Activated naive CD4-positive, alpha-beta T cell treated with anti-CD3 and anti-CD28 coated beads, Interleukin-2, amount 50 U/mL, for 24 hours (primary cell): ENCODE results near the gene CASP4.
"Not testable (repeated sequence)": the region's sequence is repeated elsewhere in the genome, so short reads cannot be mapped to it uniquely, and the experiment has no call there.

Experiments
- H3K27ac Mint-ChIP-seq: one replicate; pipeline ENCODE4 v1.8.0; 2021; ENCODE audit warnings: mild to moderate bottlenecking, mixed read lengths
- H3K27me3 Mint-ChIP-seq: one replicate; pipeline ENCODE4 v1.8.0; 2021; ENCODE audit warnings: mixed read lengths
- H3K36me3 Mint-ChIP-seq: one replicate; pipeline ENCODE4 v1.8.0; 2021; ENCODE audit warnings: mixed read lengths
- H3K4me1 Mint-ChIP-seq: one replicate; pipeline ENCODE4 v1.8.0; 2021; ENCODE audit warnings: mixed read lengths
- H3K4me3 Mint-ChIP-seq: one replicate; pipeline ENCODE4 v1.8.0; 2021; ENCODE audit warnings: mild to moderate bottlenecking, mixed read lengths
- H3K9me3 Mint-ChIP-seq: one replicate; pipeline ENCODE4 v1.8.0; 2021; ENCODE audit warnings: mixed read lengths

CASP4 gene

GRCh38 chr11:104968355-104968855, at the start of gene CASP4:
TSS of gene CASP4 (minus strand) at chr11:104968574. CDS start at chr11:104968525, 49 bp downstream.
- Mint-ChIP-seq H3K4me3 (peak within 1 kb of the TSS; percentile 96), H3K9me3 (no peaks in the 10 kb centered on the region), H3K4me1 (peaks cover 47% of the 10 kb centered on the region), H3K27ac (peak within 1 kb of the TSS; percentile 98), H3K36me3 (peaks cover 14% of the 10 kb centered on the region), H3K27me3 (no peaks in the 10 kb centered on the region)

- H3K9me3 Mint-ChIP-seq = no peaks in the 10 kb centered on the region
- no peak overlapping the region for H3K27ac Mint-ChIP-seq
- no peaks in the 10 kb centered on the region for H3K27me3 Mint-ChIP-seq
- H3K36me3 Mint-ChIP-seq = no peaks in the 10 kb centered on the region
- no peak overlapping the region for H3K4me3 Mint-ChIP-seq
- H3K4me1 Mint-ChIP-seq = no peaks in the 10 kb centered on the region
Observed at GRCh38 chr11:105007463-105007862, 39.1 kb upstream of the CASP4 start.

GRCh38 chr11:105005451-105005845, 37.1 kb upstream of the CASP4 start:
- H3K4me1 Mint-ChIP-seq = peaks cover 7% of the 10 kb centered on the region
- H3K4me3 Mint-ChIP-seq = no peak overlapping the region
- H3K9me3 Mint-ChIP-seq = no peaks in the 10 kb centered on the region

DNA sequence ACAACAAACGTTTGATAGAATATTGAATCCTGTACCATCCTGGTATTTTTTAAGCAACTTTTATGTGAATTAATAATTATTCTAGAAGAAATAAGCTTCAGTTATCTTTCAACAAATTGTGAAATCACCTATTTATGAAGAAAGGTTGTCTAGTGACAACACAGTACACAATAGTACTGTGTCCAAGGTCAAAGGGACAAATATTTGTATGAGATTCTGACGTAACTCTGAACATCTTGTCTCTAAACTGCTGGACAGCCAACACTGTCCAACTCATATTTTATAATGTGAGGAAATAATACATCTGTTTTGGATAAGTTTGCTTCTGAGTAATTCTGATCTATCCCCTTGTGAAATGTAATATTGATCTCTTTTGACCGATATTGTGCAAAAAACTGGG, 35.6 kb upstream of the CASP4 start:
- Mint-ChIP-seq H3K36me3 (no peaks in the 10 kb centered on the region), H3K27ac (no peak overlapping the region), H3K9me3 (no peaks in the 10 kb centered on the region), H3K4me1 (peaks cover 7% of the 10 kb centered on the region), H3K4me3 (no peak overlapping the region), H3K27me3 (no peaks in the 10 kb centered on the region)

More at GRCh38 chr11:105005451-105005845, 37.1 kb upstream of the CASP4 start:
- Mint-ChIP-seq H3K36me3 (no peaks in the 10 kb centered on the region), H3K27ac (no peak overlapping the region), H3K27me3 (no peaks in the 10 kb centered on the region)

DNA sequence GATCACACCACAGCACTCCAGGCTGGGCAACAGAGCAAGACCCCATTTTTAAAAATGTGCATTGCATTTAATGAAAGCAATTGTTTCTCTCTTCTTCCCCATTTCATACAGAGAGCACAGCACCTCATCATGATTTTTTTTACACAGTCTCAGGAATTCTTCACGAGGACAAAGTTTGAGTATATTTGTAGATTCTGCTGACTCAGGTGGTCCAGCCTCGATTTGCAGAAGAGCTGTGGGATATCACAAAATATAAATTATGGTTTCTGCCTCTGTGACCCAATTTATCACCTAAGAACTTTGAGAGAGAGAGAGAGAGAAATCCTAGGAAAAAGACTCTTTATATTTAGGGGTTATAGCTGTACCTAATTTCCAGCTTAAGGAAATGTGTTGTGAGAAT, 34.8 kb upstream of the CASP4 start:
- Mint-ChIP-seq H3K27me3 (no peaks in the 10 kb centered on the region), H3K4me3 (no peak overlapping the region), H3K36me3 (no peaks in the 10 kb centered on the region), H3K27ac (no peak overlapping the region), H3K9me3 (no peaks in the 10 kb centered on the region), H3K4me1 (peaks cover 7% of the 10 kb centered on the region)

DNA sequence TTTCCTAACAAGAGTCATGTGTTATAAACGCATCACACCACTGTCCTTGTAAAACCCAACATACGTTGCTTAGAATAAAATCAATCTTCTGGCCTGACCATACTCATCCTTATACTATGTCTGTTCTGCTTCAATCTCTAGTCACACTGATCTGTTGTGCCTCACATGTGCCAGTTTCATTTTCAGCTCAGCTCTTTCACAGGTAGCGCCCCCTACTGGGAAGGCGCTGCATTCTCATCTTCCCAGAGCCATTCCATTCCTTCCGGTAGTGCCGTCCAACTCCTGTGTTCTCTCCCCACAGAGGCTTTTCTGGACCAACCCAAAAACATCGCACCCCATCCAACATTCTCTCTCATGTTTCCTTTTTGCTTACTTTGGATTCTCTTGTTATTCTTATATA, 32.4 kb upstream of the CASP4 start:
- no peak overlapping the region for H3K4me3 Mint-ChIP-seq

GRCh38 chr11:105000167-105000566, 31.8 kb upstream of the CASP4 start:
- Mint-ChIP-seq H3K27me3 (no peaks in the 10 kb centered on the region), H3K4me3 (no peak overlapping the region), H3K4me1 (peaks cover 10% of the 10 kb centered on the region), H3K9me3 (no peaks in the 10 kb centered on the region), H3K27ac (no peak overlapping the region), H3K36me3 (no peaks in the 10 kb centered on the region)

More for the DNA sequence above, 32.4 kb upstream of the CASP4 start:
- H3K9me3 Mint-ChIP-seq = no peaks in the 10 kb centered on the region
- no peak overlapping the region for H3K27ac Mint-ChIP-seq
- H3K36me3 Mint-ChIP-seq = no peaks in the 10 kb centered on the region
- H3K4me1 Mint-ChIP-seq = peaks cover 7% of the 10 kb centered on the region
- H3K27me3 Mint-ChIP-seq = no peaks in the 10 kb centered on the region

GRCh38 chr11:104999721-105000120, 31.3 kb upstream of the CASP4 start:
- Mint-ChIP-seq H3K4me1 (peaks cover 12% of the 10 kb centered on the region), H3K4me3 (no peak overlapping the region), H3K27ac (no peak overlapping the region), H3K9me3 (no peaks in the 10 kb centered on the region), H3K36me3 (no peaks in the 10 kb centered on the region), H3K27me3 (no peaks in the 10 kb centered on the region)

DNA sequence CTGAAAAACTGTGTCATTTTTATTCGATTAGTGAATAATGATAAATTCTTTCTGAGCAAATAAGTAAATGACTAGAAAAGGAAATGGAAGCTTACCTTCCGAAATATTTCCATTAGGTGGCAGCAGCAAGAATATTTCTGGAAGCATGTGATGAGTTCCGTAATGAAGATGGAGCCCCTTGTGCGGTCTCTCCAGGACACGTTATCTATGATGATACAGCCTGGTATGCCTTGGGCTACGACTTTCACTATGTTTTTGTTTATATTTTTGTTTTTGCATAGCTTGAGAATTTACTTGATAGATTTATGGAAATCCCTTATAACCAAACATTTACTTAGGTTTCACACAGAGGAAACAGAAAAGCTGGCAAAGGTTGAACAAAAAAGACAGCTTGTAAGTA, 28.9 kb upstream of the CASP4 start:
- H3K36me3 Mint-ChIP-seq = no peaks in the 10 kb centered on the region
- no peak overlapping the region for H3K27ac Mint-ChIP-seq
- no peaks in the 10 kb centered on the region for H3K27me3 Mint-ChIP-seq
- no peak overlapping the region for H3K4me3 Mint-ChIP-seq
- H3K9me3 Mint-ChIP-seq = no peaks in the 10 kb centered on the region
- H3K4me1 Mint-ChIP-seq = peaks cover 20% of the 10 kb centered on the region

DNA sequence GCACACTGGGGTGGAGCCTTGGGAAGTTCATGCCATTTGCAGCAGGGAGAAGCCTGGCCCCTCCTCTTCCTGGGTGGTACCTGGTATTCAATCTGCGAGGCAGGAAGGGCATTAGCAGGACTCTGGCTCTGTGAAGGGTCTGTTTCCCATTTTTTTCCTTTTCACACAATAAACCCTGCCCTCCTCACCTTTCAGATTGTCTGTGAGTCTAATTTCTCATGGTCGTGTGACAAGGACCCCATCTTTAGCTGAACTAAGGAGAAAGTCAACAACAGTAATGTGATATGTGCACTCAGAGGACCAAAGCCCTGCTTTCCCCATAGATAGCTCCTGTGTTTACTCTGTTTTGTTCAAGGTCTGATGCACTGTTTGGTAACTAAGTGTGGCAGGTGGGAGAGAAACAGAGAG, 26.6 kb upstream of the CASP4 start:
- Mint-ChIP-seq H3K27ac (no peak overlapping the region), H3K4me3 (no peak overlapping the region), H3K4me1 (peaks cover 14% of the 10 kb centered on the region), H3K27me3 (no peaks in the 10 kb centered on the region), H3K36me3 (no peaks in the 10 kb centered on the region), H3K9me3 (no peaks in the 10 kb centered on the region)

DNA sequence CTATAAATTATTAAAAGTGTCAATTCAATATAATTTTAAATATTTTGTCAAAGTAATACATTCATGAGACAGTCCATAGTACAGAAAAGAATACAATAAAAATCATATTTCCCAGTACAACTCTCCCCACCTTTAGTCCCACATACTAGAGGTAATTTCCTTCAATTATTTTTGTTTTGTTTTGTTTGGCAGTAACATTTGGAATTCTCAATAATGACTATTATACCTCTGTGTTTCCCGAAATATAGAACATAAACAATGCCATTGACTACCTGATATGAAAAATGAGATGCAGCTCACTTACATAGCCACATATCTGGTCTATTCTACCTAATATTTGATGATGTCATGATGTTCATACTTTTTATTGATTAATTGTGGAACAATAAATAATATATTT, 24.4 kb upstream of the CASP4 start:
- Mint-ChIP-seq H3K36me3 (peaks cover 1% of the 10 kb centered on the region), H3K27ac (no peak overlapping the region), H3K4me1 (peaks cover 14% of the 10 kb centered on the region), H3K27me3 (no peaks in the 10 kb centered on the region), H3K4me3 (no peak overlapping the region), H3K9me3 (no peaks in the 10 kb centered on the region)

DNA sequence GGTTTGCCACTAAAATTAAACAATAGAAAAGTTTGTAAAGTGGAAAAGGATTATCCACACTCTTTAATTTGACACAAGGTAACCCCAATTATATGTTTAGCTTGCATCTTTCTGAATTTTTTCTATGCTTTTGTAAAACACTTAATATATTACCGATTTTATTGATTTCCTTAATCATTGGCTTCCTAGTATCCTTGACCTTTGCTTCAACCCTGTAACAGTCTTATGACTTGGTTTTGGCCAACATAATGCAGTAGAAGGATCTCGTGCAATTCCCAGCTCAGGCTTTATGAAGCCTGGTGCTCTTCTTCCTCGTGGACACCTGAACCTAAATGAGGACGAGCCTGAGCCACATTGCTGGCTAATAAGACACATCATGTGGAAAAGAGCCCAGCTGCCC, 23.6 kb upstream of the CASP4 start:
- H3K4me1 Mint-ChIP-seq = peaks cover 14% of the 10 kb centered on the region
- H3K27me3 Mint-ChIP-seq = no peaks in the 10 kb centered on the region
- H3K27ac Mint-ChIP-seq = no peak overlapping the region
- peaks cover 1% of the 10 kb centered on the region for H3K36me3 Mint-ChIP-seq
- H3K9me3 Mint-ChIP-seq = no peaks in the 10 kb centered on the region
- no peak overlapping the region for H3K4me3 Mint-ChIP-seq

DNA sequence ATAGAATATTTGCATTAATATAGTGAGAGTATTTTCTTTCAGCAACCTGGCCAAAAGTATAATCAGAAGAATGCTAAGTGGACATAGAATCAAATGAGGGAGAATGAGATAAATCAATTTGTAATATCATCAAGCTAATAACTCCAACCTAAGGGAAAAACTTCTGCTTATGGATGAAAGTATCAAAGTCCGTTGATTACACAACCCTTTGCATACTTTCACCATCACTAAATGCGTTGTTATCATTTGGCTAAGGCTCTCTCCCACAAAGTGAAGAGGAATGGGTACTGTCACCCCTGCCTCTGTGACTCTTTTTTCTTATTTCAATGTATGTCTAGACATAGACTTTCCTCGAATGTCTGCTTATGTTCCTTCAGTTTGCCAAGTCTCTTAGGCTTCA, 16.4 kb upstream of the CASP4 start:
- Mint-ChIP-seq H3K9me3 (no peaks in the 10 kb centered on the region), H3K4me1 (no peaks in the 10 kb centered on the region), H3K27me3 (no peaks in the 10 kb centered on the region), H3K27ac (no peak overlapping the region), H3K4me3 (no peak overlapping the region), H3K36me3 (peaks cover 1% of the 10 kb centered on the region)

- Mint-ChIP-seq H3K4me3 (no peak overlapping the region), H3K4me1 (no peaks in the 10 kb centered on the region), H3K27ac (no peak overlapping the region), H3K27me3 (no peaks in the 10 kb centered on the region), H3K9me3 (no peaks in the 10 kb centered on the region), H3K36me3 (no peaks in the 10 kb centered on the region)
Observed at GRCh38 chr11:104979839-104980238, 11.5 kb upstream of the CASP4 start.

GRCh38 chr11:104973616-104974015, 5.2 kb upstream of the CASP4 start:
- H3K4me1 Mint-ChIP-seq = peaks cover 3% of the 10 kb centered on the region
- H3K36me3 Mint-ChIP-seq = peaks cover 4% of the 10 kb centered on the region
- H3K27ac Mint-ChIP-seq = no peak overlapping the region
- no peaks in the 10 kb centered on the region for H3K27me3 Mint-ChIP-seq
- no peak overlapping the region for H3K4me3 Mint-ChIP-seq
- no peaks in the 10 kb centered on the region for H3K9me3 Mint-ChIP-seq

DNA sequence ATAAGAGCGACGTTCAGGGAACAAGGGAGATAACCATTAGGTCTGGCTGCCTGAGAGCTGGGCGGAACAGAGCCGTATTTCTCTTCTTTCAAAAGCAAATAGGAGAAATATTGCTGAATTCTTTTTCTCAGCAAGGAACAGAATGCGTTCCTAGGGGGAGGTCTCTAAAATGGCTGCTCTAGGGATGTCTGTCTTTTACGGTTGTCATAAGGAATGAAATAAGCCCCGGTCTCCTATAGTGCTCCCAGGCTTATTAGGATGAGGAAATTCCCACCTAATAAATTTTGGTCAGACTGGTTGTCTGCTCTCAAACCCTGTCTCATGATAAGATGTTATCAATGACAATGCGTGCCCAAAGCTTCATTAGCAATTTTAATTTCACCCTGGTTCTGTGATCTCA, 4.5 kb upstream of the CASP4 start:
- H3K4me3 Mint-ChIP-seq, H3K27ac Mint-ChIP-seq, H3K4me1 Mint-ChIP-seq, H3K27me3 Mint-ChIP-seq, H3K9me3 Mint-ChIP-seq, H3K36me3 Mint-ChIP-seq: not testable (repeated sequence)

DNA sequence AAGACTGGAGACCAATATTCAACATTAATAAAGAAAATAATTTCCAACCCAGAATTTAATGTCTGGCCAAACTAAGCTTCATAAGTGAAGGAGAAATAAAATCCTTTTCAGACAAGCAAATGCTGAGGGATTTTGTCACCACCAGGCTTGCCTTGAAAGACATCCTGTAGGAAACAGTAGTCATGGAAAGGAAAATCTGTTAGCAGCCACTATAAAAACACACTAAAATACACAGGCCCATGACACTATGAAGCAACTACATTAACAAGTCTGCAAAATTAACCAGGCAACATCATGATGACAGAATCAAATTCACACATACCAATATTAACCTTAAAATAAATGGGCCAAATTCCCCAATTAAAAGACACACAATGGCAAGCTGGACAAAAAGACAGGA, 2.4 kb upstream of the CASP4 start:
- Mint-ChIP-seq H3K4me3 (no peak overlapping the region), H3K27ac (no peak overlapping the region), H3K27me3 (no peaks in the 10 kb centered on the region), H3K4me1 (peaks cover 28% of the 10 kb centered on the region), H3K36me3 (peaks cover 7% of the 10 kb centered on the region), H3K9me3 (no peaks in the 10 kb centered on the region)
